Measurements from ENCODE around the gene WDPCP.

DNA sequence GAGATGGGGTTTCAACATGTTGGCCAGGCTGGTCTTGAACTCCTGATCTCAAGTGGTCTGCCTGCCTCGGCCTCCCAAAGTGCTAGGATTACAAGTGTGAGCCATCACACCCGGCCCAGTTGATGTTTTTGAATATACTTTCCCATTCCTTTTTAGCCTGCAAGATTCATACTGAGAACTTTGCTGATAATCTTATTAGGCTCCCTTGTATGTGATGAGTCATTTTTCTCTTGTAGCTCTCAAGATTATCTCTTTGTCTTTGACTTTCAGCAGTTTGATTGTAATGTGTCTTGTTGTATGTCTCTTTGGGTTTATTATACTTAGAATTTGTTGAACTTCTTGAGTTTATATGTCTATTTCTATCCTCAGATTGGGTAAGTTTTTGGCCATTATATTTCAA, 456.3 kb downstream of the WDPCP start:
- TF ChIP-seq EP300 (IDR thresholded peaks at IDR 0.05) (no peak), CTCF (IDR thresholded peaks at IDR 0.05) (no peak), POLR2A (IDR thresholded peaks at IDR 0.05) (no peak)
